HG03342 (cell line): ENCODE measurements around the gene SORCS2.

Experiments used
- ATAC-seq: cut with Tn5 transposase; IDR thresholded peaks from one replicate; pipeline ENCODE4 v1.9.1; 2021; ENCODE audit warnings: mild to moderate bottlenecking, moderate library complexity; ENCODE audit not compliant: unreplicated experiment

SORCS2 gene

GRCh38 chr4:7733801-7734650, 541.7 kb downstream of the SORCS2 start:
- no peak for ATAC-seq

GRCh38 chr4:7734651-7735260, 542.4 kb downstream of the SORCS2 start:
- no peak for ATAC-seq

GRCh38 chr4:7735395-7735794, 543.1 kb downstream of the SORCS2 start:
- ATAC-seq = no peak

GRCh38 chr4:7735961-7736360, 543.6 kb downstream of the SORCS2 start:
- ATAC-seq = no peak

DNA sequence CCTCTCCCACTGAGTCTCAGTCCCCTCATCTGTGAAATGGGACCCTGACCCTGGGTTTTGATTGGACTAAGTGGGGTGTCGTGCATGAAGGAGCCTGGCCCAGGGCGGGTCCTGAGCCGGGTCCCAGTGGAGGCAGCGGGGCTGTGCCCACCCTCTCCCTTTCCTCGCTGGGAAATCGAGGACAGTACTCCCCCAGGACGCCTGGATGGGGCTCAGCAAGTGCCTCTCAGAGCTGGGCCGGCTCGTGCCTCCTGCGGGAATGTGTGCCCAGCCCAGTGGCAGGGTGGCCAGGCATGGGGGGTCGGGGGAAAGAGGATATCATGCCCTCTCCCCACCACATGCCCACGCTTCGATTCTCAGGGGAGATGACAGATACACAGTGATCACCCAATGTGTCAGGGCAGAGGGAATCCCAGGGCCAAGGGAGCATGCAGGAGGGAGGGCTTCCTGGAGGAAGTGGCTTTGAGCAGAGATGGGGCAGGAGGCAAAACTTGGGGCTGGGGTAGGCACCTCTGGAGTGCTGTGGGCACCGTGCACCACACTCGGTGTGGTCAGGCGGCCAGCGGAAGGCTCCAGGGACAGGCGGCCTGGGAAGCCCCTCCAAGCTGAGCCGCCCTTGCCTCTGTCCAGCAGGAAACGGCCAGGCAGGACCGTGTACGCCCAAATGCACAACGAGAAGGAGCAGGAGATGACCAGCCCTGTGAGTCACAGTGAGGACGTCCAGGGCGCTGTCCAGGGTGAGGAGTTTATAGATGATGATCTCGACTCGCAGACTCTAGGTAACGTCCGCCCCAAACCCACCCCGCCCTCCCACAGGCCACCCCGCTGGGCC, 544.3 kb downstream of the SORCS2 start:
- no peak for ATAC-seq

- no peak for ATAC-seq
Measured at GRCh38 chr4:7737268-7737645, 544.9 kb downstream of the SORCS2 start.

DNA sequence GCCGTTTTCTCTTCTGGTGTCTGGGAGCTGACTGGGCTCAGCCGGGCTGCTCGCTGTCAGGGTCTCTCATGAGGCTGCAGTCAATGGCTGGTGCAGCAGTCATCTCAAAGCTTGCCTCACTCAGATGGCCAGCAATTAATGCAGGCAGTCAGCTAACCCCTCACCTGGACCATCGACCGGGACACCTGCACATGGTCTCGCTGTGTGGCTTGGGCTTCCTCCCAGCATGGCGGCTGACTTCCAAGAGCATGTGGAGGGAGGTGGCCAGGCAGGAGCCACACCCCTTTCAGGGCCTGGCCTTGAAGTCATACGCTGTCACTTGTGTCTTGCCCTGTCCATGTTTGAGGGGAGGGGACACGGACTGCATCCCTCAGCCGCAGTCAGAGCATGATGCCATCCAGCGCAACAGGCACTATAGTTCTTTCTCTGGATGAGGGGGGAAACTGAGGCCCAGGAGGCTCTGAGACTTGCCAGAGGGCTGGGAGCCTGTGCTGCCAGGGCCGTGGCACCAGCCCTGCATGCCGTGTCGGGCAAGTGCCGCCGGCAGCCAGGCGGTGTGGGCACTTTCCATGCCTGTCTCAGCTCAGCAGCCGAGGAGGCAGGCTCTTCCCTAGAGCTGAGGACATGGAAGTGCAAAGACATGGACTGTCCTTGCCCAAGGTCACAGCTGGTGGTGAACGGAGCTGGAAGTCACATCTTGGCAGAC, 545.6 kb downstream of the SORCS2 start:
- no peak for ATAC-seq

DNA sequence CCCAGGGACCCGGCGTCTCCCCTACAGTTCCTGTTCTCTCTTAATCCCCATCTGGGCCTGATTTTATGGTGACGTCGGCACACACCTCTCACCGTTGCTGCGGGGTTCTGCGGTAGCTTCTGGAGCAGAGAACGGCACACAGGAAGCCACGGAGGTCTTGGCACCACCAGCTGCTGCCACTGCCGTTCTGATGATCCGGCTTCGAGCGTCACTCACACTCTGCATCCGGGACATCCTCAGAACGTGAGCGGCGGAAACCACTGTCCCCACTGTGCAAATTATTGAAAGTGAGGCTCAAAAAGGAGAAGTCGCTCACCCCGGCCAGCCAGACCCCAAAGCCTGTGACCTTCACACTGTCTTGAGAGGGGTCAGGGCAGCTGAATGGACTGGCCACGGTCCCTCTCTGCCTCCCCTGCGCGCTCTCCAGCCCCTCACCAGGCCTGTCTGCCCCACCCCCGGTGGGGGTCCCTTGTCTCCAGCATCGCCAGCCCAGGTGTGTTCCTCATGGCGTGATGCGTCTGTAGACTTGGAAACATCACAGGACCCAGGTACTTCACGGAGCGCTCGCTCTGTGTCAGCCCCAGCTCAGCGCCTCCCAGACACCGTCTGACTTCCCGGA, 546.2 kb downstream of the SORCS2 start:
- no peak for ATAC-seq

- no peak for ATAC-seq
Measured at GRCh38 chr4:7739077-7739917, 547.0 kb downstream of the SORCS2 start.

DNA sequence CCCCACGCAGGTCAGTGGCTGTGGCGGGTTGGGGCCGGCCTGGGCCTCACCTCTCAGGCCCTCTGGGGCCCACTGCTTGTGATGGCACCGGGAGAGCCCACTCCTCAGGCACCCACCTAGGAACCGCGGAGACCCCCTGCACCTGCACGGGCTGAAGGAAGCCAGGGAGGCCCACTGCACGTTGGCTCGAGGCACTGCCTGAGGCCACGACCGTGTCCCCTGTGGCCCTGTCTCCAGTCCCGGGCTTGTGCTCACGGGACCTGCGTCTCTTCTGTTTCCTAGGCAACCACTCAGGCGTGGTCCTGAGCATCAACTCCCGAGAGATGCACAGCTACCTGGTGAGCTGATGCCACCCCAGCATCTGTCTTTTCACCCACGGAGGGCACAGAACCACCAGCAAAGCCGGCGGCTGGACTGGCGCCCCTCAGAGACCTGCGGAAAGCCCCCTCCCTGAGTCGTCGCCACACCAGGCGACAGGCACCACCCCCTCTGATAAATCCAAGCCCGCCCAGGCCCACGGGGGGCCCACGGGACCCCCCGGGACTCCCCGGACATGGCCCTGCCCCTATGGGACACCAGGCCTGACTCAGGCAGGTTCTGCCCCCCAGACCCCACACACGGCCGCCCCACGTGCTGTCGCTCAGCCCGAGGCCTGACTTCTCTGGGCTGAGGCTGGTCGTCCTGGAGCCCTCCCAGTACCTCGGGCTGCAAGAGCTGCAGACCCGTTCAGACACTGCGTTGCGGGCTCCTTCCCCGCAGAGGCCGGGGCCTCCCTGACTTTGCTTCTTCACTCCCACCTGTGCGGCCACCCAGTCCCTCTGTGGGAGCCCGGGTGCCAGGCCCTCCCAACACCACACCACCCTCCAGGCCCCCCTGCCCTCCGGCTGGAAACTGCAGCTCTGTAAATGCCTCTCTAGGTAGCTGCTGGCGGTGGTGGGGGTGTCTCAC, 547.9 kb downstream of the SORCS2 start:
- ATAC-seq = no peak

GRCh38 chr4:7740866-7741525, 548.7 kb downstream of the SORCS2 start:
- ATAC-seq = no peak

GRCh38 chr4:7741946-7742806, 549.8 kb downstream of the SORCS2 start:
- ATAC-seq = no peak

- no peak for ATAC-seq
Measured at GRCh38 chr4:7742807-7743280, 550.5 kb downstream of the SORCS2 start.

DNA sequence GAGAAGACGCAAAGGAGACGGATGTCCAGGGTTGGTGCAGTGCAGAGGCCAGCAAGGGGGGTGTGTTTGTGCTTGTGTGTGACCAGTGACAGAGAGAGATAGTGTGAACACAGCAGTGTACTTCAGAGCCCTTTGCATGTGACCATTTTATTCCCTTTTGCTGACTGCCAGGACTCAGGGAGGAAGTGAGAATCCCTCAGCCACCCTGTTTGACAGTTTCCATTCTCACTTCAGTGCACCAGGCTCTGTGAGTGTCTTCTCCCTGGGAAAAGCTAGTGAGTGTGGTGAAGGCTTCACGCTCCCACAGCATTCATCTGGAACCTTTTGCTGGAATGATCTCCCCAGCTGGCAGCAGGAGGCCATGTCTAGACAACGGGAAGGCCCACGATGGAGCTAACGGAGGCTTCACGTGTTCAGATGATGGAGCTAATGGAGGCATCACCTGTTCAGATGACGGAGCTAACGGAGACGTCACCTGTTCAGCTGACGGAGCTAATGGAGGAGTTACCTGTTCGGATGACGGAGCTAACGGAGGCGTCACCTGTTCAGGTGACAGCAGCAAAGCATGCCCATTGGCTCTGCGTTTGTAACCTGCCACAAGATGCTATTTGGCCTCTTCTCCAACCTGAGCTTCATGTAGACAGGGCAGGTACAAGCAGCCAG, 551.9 kb downstream of the SORCS2 start:
- ATAC-seq = no peak

DNA sequence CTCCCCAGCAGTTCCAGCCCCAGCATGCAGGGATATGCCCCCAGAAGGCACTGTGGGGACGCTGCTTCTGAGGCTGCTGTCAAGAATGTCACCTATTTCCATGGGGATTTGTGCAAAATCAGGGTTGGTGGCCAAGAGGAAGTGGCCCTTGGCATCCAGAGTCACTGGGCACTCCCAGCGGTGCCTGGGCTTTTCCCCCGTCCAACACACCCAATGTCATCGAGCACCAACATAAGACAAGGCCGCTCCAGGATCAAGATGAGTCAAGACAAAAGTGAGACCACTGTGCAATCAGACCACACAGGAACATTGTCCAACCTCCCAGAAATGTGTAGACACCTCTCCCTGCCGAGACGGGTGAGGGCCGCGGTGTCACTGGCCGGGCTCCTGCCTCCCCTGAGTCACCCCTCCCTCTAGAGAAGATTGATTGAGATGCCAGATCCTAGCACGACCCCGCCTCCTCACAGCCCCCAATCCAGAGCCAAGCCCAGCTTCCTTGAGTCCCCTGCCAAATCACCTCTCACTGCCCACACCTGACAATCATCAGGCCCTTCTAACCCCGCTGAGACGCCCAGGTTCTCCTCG, 553.1 kb downstream of the SORCS2 start:
- ATAC-seq = no peak
